Activated gamma-delta T cell treated with anti-CD3 and anti-CD28 coated beads, Interleukin-2, amount 50 U/mL, for 16 hours (primary cell): ENCODE results near the gene SCAF11.

Experiments
- DNase-seq: peaks from one replicate; pipeline ENCODE4 v3.0.0-alpha.2; 2020; ENCODE audit warnings: low read depth

Gene SCAF11

GRCh38 chr12:45981075-45981837 lies 9.1 kb downstream of the SCAF11 start:
- no peak for DNase-seq

- DNase-seq: no peak
Observed at GRCh38 chr12:45980540-45980939, 9.8 kb downstream of the SCAF11 start.

GRCh38 chr12:45978108-45978507 lies 12.3 kb downstream of the SCAF11 start:
- DNase-seq: no peak

- no peak for DNase-seq
Observed at GRCh38 chr12:45977620-45978019, 12.8 kb downstream of the SCAF11 start.

- DNase-seq: no peak
Observed at GRCh38 chr12:45975506-45975905, 14.9 kb downstream of the SCAF11 start.

- no peak for DNase-seq
Observed at GRCh38 chr12:45974883-45975282, 15.5 kb downstream of the SCAF11 start.

GRCh38 chr12:45974171-45974719 lies 16.1 kb downstream of the SCAF11 start:
- DNase-seq: no peak

- DNase-seq: no peak
Observed at GRCh38 chr12:45973526-45973925, 16.8 kb downstream of the SCAF11 start.

GRCh38 chr12:45970391-45970790 lies 20.0 kb downstream of the SCAF11 start:
- no peak for DNase-seq

- DNase-seq: no peak
Observed at GRCh38 chr12:45969084-45969483, 21.3 kb downstream of the SCAF11 start.

GRCh38 chr12:45966486-45966885 lies 23.9 kb downstream of the SCAF11 start:
- DNase-seq: no peak

- DNase-seq: no peak
Observed at GRCh38 chr12:45962553-45963325, 27.6 kb downstream of the SCAF11 start.

- DNase-seq: no peak
Observed at GRCh38 chr12:45959728-45960127, 30.6 kb downstream of the SCAF11 start.

- DNase-seq: no peak
Observed at GRCh38 chr12:45959025-45959424, 31.3 kb downstream of the SCAF11 start.

- no peak for DNase-seq
Observed at GRCh38 chr12:45948546-45948945, 41.8 kb downstream of the SCAF11 start.

GRCh38 chr12:45946435-45946834 lies 43.9 kb downstream of the SCAF11 start:
- no peak for DNase-seq

- no peak for DNase-seq
Observed at GRCh38 chr12:45944771-45945170, 45.6 kb downstream of the SCAF11 start.

GRCh38 chr12:45939759-45940158 lies 50.6 kb downstream of the SCAF11 start:
- no peak for DNase-seq

GRCh38 chr12:45938566-45938965 lies 51.8 kb downstream of the SCAF11 start:
- no peak for DNase-seq

GRCh38 chr12:45934956-45935355 lies 55.4 kb downstream of the SCAF11 start:
- DNase-seq: no peak

GRCh38 chr12:45933504-45933903 lies 56.9 kb downstream of the SCAF11 start:
- DNase-seq: no peak

- no peak for DNase-seq
Observed at GRCh38 chr12:45930369-45930768, 60.0 kb downstream of the SCAF11 start.

- no peak for DNase-seq
Observed at GRCh38 chr12:45928309-45928708, 62.1 kb downstream of the SCAF11 start.
